HL-60 (cell line): ENCODE data around the gene FAM149B1.
"Not testable (repeated sequence)": the region's sequence is repeated elsewhere in the genome, so short reads cannot be mapped to it uniquely, and the experiment has no call there.

Source experiments
- GABPA ChIP-seq: IDR thresholded peaks from 2 replicates; pipeline ENCODE4 v1.6.1; 2012; ENCODE audit warnings: low read depth
- POLR2AphosphoS5 ChIP-seq: IDR thresholded peaks from 2 replicates; pipeline ENCODE4 v1.6.1; 2012; ENCODE audit warnings: low read depth
- TF ChIP-seq, protein P1 (sequence below): IDR thresholded peaks from one replicate; pipeline ENCODE4 v1.5.1; 2011; ENCODE audit warnings: low read length, control low read depth, inconsistent platforms; ENCODE audit not compliant: insufficient read depth
- TF ChIP-seq, protein P2 (sequence below): IDR thresholded peaks from 2 replicates; pipeline ENCODE4 v1.6.1; 2012; ENCODE audit warnings: low read depth; ENCODE audit not compliant: insufficient replicate concordance

DNA sequence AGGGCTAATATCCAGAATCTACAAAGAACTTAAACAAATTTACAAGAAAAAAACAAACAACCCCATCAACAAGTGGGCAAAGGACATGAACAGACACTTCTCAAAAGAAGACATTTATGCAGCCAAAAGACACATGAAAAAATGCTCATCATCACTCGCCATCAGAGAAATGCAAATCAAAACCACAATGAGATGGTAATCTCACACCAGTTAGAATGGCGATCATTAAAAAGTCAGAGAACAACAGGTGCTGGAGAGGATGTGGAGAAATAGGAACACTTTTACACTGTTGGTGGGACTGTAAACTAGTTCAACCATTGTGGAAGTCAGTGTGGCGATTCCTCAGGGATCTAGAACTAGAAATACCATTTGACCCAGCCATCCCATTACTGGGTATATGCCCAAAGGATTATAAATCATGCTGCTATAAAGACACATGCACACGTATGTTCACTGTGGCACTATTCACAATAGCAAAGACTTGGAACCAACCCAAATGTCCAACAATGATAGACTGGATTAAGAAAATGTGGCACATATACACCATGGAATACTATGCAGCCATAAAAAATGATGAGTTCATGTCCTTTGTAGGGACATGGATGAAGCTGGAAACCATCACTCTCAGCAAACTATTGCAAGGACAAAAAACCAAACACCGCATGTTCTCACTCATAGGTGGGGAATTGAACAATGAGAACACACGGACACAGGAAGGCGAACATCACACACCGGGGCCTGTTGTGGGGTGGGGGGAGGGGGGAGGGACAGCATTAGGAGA is 17.1 kb upstream of the FAM149B1 start:
- TF ChIP-seq, protein P1, sequence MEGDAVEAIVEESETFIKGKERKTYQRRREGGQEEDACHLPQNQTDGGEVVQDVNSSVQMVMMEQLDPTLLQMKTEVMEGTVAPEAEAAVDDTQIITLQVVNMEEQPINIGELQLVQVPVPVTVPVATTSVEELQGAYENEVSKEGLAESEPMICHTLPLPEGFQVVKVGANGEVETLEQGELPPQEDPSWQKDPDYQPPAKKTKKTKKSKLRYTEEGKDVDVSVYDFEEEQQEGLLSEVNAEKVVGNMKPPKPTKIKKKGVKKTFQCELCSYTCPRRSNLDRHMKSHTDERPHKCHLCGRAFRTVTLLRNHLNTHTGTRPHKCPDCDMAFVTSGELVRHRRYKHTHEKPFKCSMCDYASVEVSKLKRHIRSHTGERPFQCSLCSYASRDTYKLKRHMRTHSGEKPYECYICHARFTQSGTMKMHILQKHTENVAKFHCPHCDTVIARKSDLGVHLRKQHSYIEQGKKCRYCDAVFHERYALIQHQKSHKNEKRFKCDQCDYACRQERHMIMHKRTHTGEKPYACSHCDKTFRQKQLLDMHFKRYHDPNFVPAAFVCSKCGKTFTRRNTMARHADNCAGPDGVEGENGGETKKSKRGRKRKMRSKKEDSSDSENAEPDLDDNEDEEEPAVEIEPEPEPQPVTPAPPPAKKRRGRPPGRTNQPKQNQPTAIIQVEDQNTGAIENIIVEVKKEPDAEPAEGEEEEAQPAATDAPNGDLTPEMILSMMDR: not testable (repeated sequence)
- TF ChIP-seq, protein P2, sequence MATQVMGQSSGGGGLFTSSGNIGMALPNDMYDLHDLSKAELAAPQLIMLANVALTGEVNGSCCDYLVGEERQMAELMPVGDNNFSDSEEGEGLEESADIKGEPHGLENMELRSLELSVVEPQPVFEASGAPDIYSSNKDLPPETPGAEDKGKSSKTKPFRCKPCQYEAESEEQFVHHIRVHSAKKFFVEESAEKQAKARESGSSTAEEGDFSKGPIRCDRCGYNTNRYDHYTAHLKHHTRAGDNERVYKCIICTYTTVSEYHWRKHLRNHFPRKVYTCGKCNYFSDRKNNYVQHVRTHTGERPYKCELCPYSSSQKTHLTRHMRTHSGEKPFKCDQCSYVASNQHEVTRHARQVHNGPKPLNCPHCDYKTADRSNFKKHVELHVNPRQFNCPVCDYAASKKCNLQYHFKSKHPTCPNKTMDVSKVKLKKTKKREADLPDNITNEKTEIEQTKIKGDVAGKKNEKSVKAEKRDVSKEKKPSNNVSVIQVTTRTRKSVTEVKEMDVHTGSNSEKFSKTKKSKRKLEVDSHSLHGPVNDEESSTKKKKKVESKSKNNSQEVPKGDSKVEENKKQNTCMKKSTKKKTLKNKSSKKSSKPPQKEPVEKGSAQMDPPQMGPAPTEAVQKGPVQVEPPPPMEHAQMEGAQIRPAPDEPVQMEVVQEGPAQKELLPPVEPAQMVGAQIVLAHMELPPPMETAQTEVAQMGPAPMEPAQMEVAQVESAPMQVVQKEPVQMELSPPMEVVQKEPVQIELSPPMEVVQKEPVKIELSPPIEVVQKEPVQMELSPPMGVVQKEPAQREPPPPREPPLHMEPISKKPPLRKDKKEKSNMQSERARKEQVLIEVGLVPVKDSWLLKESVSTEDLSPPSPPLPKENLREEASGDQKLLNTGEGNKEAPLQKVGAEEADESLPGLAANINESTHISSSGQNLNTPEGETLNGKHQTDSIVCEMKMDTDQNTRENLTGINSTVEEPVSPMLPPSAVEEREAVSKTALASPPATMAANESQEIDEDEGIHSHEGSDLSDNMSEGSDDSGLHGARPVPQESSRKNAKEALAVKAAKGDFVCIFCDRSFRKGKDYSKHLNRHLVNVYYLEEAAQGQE: not testable (repeated sequence)
- not testable (repeated sequence) for TF ChIP-seq GABPA, POLR2AphosphoS5
